Upper lobe of left lung (tissue), 6 donors: ENCODE measurements around the gene TXNRD2. TPM values are rescaled to one million over a fixed set of nuclear protein-coding genes. Genes with fewer than 3 reads are reported as not detected.

Experiments
- ATAC-seq, 2 donors: fragments of 200-7000 bp; cut with Tn5 transposase; one replicate each; pipeline ENCODE4 v1.9.1; 2022; ENCODE audit warnings: mild to moderate bottlenecking in 2 of 2, moderate library complexity in 2 of 2; ENCODE audit not compliant: low FRiP score in 2 of 2
- DNase-seq, 2 donors: peaks; one replicate each; pipeline ENCODE4 v3.0.0-alpha.2; 2019 to 2020
- H3K27ac ChIP-seq, 4 donors: fragments of 200-600 bp; sonication (generic); one replicate each; pipeline ENCODE4 v1.5.1; 2016 to 2019
- H3K27me3 ChIP-seq, 4 donors: fragments of 200-600 bp; sonication (generic); one replicate each; pipeline ENCODE4 v1.5.1; 2017 to 2019
- H3K36me3 ChIP-seq, 4 donors: fragments of 200-600 bp; sonication (generic); one replicate each; pipeline ENCODE4 v1.5.1; 2016 to 2019
- H3K4me1 ChIP-seq, 4 donors: fragments of 200-600 bp; sonication (generic); one replicate each; pipeline ENCODE4 v1.5.1; 2018 to 2019
- H3K4me3 ChIP-seq, 4 donors: fragments of 200-600 bp; sonication (generic); one replicate each; pipeline ENCODE4 v1.5.1; 2017 to 2019; ENCODE audit warnings: mild to moderate bottlenecking in 2 of 4, moderate library complexity in 1 of 4
- H3K9me3 ChIP-seq, 4 donors: fragments of 200-600 bp; sonication (generic); one replicate each; pipeline ENCODE4 v1.5.1; 2018 to 2019
- CTCF ChIP-seq, 6 experiments: fragments of 450-650 bp in 4 of 6; fragments of 200-600 bp in 2 of 6; sonication (generic) in 2 of 6; IDR thresholded peaks; one replicate each; pipeline ENCODE4 v1.5.1; 2016 to 2019; ENCODE audit warnings: antibody characterized with exemption in 6 of 6
- EP300 ChIP-seq, 4 donors: sonication (generic); formaldehyde crosslinking; IDR thresholded peaks; one replicate each; pipeline ENCODE4 v1.5.1; 2017; ENCODE audit warnings: antibody characterized with exemption in 4 of 4, control low read depth in 2 of 4
- POLR2A ChIP-seq, 4 donors: fragments of 450-650 bp; IDR thresholded peaks; one replicate each; pipeline ENCODE4 v1.5.1; 2016 to 2017; ENCODE audit warnings: antibody characterized with exemption in 4 of 4, mild to moderate bottlenecking in 2 of 4
- POLR2AphosphoS5 ChIP-seq, 2 donors: sonication (generic); formaldehyde crosslinking; IDR thresholded peaks; one replicate each; pipeline ENCODE4 v1.5.1; 2017; ENCODE audit warnings: antibody characterized with exemption in 2 of 2
- WGBS, 2 donors: methylation state at CpG; one replicate each; pipeline ENCODE4 v1.1.5; 2017 to 2018; 5-methylcytosine and 5-hydroxymethylcytosine counted together
- total RNA-seq, 6 donors: library from RNA; depleted of rRNA in 4 of 6; stranded (reverse); fragments of >200 nt in 4 of 6; gene quantifications; one replicate each; pipeline versions ENCODE4 v1.1.0 to v1.2.1, GENCODE V29; 2016 to 2021
- donor health status: DM: no; HTN: no; CAD: no; lungs with moderate emphysema.
- donor health status: DM: no; HTN: yes; CAD: no; lungs with severe emphysema.

TXNRD2 gene
- total RNA-seq, 6 donors from 2014 or later = 29.6 to 78.6 (median 49.3) TPM

DNA sequence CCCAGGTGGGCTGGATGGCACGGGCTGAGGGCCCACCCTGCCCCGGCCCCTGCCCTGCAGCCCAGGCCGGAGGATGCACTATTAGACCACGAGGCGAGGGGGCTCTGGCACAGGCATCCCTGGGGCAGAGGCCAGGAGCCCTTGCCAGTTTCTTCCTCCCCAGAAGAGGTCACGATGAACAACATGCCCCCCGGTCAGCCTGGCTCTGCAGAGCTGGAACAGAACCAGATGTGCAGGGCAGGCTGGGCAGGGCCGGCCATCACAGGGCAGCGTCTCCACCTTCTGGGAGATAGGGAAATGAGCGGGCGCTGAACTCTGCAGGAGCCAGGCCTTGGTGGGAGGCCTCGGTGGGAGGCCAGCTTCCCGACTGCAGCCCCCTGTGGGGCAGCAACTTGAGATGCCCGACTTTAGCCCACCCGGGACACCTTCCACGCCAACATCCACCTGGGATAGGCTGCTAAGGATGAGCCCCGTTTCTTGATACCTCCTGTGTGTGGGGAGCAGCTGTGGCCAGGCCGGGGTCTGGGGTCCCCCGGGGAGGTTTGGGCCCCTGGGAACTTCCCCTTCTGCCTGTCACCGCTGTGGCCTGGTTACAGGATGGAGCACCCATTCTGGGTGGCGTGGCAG, 65.2 kb downstream of the TXNRD2 start:
- ATAC-seq = no peak

GRCh38 chr22:19875531-19876313, 65.9 kb downstream of the TXNRD2 start:
- DNase-seq (peak; percentile 18 to 83), ATAC-seq (no peak)
- H3K9me3 ChIP-seq = no peaks in the 10 kb centered on the region
- H3K36me3 ChIP-seq = peaks cover 0 to 10% (median 1%) of the 10 kb centered on the region in 4 donors
- H3K4me1 ChIP-seq = peaks cover 29 to 50% (median 32%) of the 10 kb centered on the region in 4 donors
- H3K4me3 ChIP-seq = no peak overlapping the region
- TF ChIP-seq EP300 (IDR thresholded peaks at IDR 0.05) = no peak
- TF ChIP-seq POLR2A (IDR thresholded peaks at IDR 0.05) = no peak
- no peak for TF ChIP-seq POLR2AphosphoS5 (IDR thresholded peaks at IDR 0.05)
- no peak for TF ChIP-seq CTCF (IDR thresholded peaks at IDR 0.05)
- no peaks in the 10 kb centered on the region for H3K27me3 ChIP-seq
- WGBS, 2 donors = 60 to 73% methylated on average over 17 to 22 of the region's 23 CpGs
- H3K27ac ChIP-seq = peak overlapping the region in 2 of 4 donors; percentile 38 to 47

More for the DNA sequence above, 65.2 kb downstream of the TXNRD2 start:
- no peak overlapping the region for H3K27ac ChIP-seq
- peaks cover 0 to 10% (median 1%) of the 10 kb centered on the region in 4 donors for H3K36me3 ChIP-seq
- no peaks in the 10 kb centered on the region for H3K27me3 ChIP-seq
- H3K4me1 ChIP-seq = peaks cover 36 to 57% (median 36%) of the 10 kb centered on the region in 4 donors
- 81% methylated on average over 19 of the region's 21 CpGs; no CpG with 5 or more reads in 1 of the 2 donors for WGBS, 2 donors
- H3K9me3 ChIP-seq = no peaks in the 10 kb centered on the region
- DNase-seq = peak; percentile 18 to 67
- H3K4me3 ChIP-seq = no peak overlapping the region
- TF ChIP-seq CTCF (IDR thresholded peaks at IDR 0.05) = no peak
- TF ChIP-seq POLR2A (IDR thresholded peaks at IDR 0.05) = no peak
- TF ChIP-seq EP300 (IDR thresholded peaks at IDR 0.05) = no peak
- TF ChIP-seq POLR2AphosphoS5 (IDR thresholded peaks at IDR 0.05) = no peak

GRCh38 chr22:19875061-19875530, 66.5 kb downstream of the TXNRD2 start:
- ATAC-seq (no peak), DNase-seq (peak in 1 of 2 donors; percentile 73)
- Histone ChIP-seq H3K36me3 (peaks cover 0 to 10% (median 1%) of the 10 kb centered on the region in 4 donors), H3K27me3 (no peaks in the 10 kb centered on the region), H3K4me1 (peaks cover 27 to 44% (median 29%) of the 10 kb centered on the region in 4 donors), H3K27ac (peak overlapping the region in 3 of 4 donors; percentile 32 to 47 (median 38)), H3K9me3 (no peaks in the 10 kb centered on the region), H3K4me3 (no peak overlapping the region)
- 76% methylated on average over 12 of the region's 12 CpGs; no CpG with 5 or more reads in 1 of the 2 donors for WGBS, 2 donors
- TF ChIP-seq POLR2A (IDR thresholded peaks at IDR 0.05) = no peak
- no peak for TF ChIP-seq POLR2AphosphoS5 (IDR thresholded peaks at IDR 0.05)
- TF ChIP-seq CTCF (IDR thresholded peaks at IDR 0.05) = no peak
- no peak for TF ChIP-seq EP300 (IDR thresholded peaks at IDR 0.05)

DNA sequence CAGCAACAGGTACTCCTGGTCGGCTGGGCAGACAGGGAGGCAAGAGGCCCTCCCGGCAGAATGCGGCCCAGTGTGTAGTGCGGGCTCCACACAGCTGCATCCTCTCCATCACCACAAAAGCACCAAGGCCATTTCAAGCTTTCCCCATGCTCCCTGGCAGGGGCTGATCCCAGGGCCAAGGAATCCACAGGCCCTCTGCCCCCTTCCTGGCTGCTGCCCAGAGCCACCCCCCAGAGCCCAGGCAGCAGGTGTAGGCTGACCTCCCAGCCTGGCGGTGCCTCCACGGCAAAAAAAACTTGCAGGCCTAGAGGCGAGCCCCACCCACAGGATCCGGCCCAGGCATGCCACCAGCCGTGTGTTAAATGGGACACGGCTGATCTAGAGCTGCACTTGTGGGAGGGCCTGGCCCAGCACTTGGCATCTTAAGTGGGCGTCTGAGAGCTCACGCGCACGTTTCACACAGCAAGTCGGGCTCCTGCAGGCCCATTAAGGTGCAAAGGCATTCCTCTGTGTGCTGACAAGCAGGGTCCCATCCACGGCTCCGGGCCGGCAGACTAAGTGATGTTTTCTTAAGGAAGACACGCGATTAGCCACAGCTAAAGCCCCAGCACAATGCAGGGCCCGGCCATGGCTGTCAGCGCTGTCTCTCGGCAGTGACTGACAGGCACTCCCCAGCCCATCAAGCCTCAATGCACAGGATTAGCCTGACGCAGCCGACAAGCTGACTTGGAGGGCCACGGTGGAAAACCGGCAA, 67.1 kb downstream of the TXNRD2 start:
- H3K4me1 ChIP-seq = peaks cover 27 to 43% (median 29%) of the 10 kb centered on the region in 4 donors
- ATAC-seq (peak; percentile 32 to 83), DNase-seq (peak; percentile 84 to 88)
- peak overlapping the region in 3 of 4 donors; percentile 32 to 47 (median 42) for H3K27ac ChIP-seq
- peaks cover 0 to 10% (median 0%) of the 10 kb centered on the region in 4 donors for H3K36me3 ChIP-seq
- WGBS, 2 donors = 60 to 73% methylated on average over 23 to 25 of the region's 27 CpGs
- H3K9me3 ChIP-seq = no peaks in the 10 kb centered on the region
- no peaks in the 10 kb centered on the region for H3K27me3 ChIP-seq
- TF ChIP-seq CTCF (IDR thresholded peaks at IDR 0.05) (peak in 1 of 6 experiments; percentile 12), EP300 (IDR thresholded peaks at IDR 0.05) (no peak), POLR2AphosphoS5 (IDR thresholded peaks at IDR 0.05) (peak in 1 of 2 donors; percentile 47)
- no peak overlapping the region for H3K4me3 ChIP-seq
